Activated CD4-positive, alpha-beta memory T cell treated with anti-CD3 and anti-CD28 coated beads, Interleukin-2, amount 10 ng/mL, durations not matched to agents 7 days and 5 days (primary cell): Measurements from ENCODE around the gene RPS6KA3. TPM values are rescaled to one million over a fixed set of nuclear protein-coding genes. Genes with fewer than 3 reads are reported as not detected.

ENCODE experiments used
- CTCF ChIA-PET: fragments of 350-600 bp; sonication (Branson Sonifier 250); formaldehyde crosslinking; loops from one replicate; lab custom pipeline; 2021; ENCODE audit warnings: antibody characterized with exemption, inconsistent platforms; lab: Charles Lee
- POLR2A ChIA-PET: fragments of 350-600 bp; sonication (Branson Sonifier 250); formaldehyde crosslinking; loops from one replicate; lab custom pipeline; 2021; ENCODE audit warnings: antibody characterized with exemption; lab: Charles Lee
- DNase-seq: peaks from one replicate; pipeline ENCODE4 v3.0.0-alpha.2; 2020
- H3K27ac Mint-ChIP-seq: one replicate; pipeline ENCODE4 v1.8.0; 2021; ENCODE audit warnings: mild to moderate bottlenecking, mixed read lengths
- H3K27me3 Mint-ChIP-seq: one replicate; pipeline ENCODE4 v1.8.0; 2021; ENCODE audit warnings: mixed read lengths
- H3K36me3 Mint-ChIP-seq: one replicate; pipeline ENCODE4 v1.8.0; 2021; ENCODE audit warnings: low read depth, mixed read lengths
- H3K4me1 Mint-ChIP-seq: one replicate; pipeline ENCODE4 v1.8.0; 2021; ENCODE audit warnings: mixed read lengths
- H3K4me3 Mint-ChIP-seq: one replicate; pipeline ENCODE4 v1.8.0; 2021; ENCODE audit warnings: mild to moderate bottlenecking, mixed read lengths
- H3K9me3 Mint-ChIP-seq: one replicate; pipeline ENCODE4 v1.8.0; 2021; ENCODE audit warnings: mixed read lengths
- total RNA-seq, 2 experiments: library from RNA; stranded (reverse); gene quantifications; one replicate each; pipeline ENCODE4 v1.2.3, GENCODE V29; 2021

The RPS6KA3 gene
- total RNA-seq, 2 experiments from 2014 or later = 76.6 to 78.0 TPM

GRCh38 chrX:20228245-20228644 lies 38.5 kb downstream of the RPS6KA3 start:
- H3K36me3 Mint-ChIP-seq = peaks cover 48% of the 10 kb centered on the region
- ChIA-PET POLR2A (no interaction called here), CTCF (no interaction called here)
- H3K4me3 Mint-ChIP-seq = no peak overlapping the region
- no peaks in the 10 kb centered on the region for H3K27me3 Mint-ChIP-seq
- peaks cover 15% of the 10 kb centered on the region for H3K4me1 Mint-ChIP-seq
- no peaks in the 10 kb centered on the region for H3K9me3 Mint-ChIP-seq
- DNase-seq = no peak
- H3K27ac Mint-ChIP-seq = no peak overlapping the region

GRCh38 chrX:20227116-20227515 lies 39.6 kb downstream of the RPS6KA3 start:
- CTCF ChIA-PET = no interaction called here
- Mint-ChIP-seq H3K36me3 (peaks cover 43% of the 10 kb centered on the region), H3K4me1 (peaks cover 15% of the 10 kb centered on the region), H3K4me3 (no peak overlapping the region), H3K27ac (no peak overlapping the region), H3K9me3 (no peaks in the 10 kb centered on the region), H3K27me3 (no peaks in the 10 kb centered on the region)
- POLR2A ChIA-PET = no interaction called here
- DNase-seq = no peak

- no peaks in the 10 kb centered on the region for H3K9me3 Mint-ChIP-seq
- H3K4me3 Mint-ChIP-seq = no peak overlapping the region
- H3K27me3 Mint-ChIP-seq = no peaks in the 10 kb centered on the region
- H3K27ac Mint-ChIP-seq = peak overlapping the region; percentile 21
- ChIA-PET POLR2A (no interaction called here), CTCF (no interaction called here)
- peaks cover 15% of the 10 kb centered on the region for H3K4me1 Mint-ChIP-seq
- no peak for DNase-seq
- H3K36me3 Mint-ChIP-seq = peaks cover 39% of the 10 kb centered on the region
These were observed 41.2 kb downstream of the RPS6KA3 start for GRCh38 chrX:20225488-20225833.

GRCh38 chrX:20224814-20225487 lies 41.8 kb downstream of the RPS6KA3 start:
- no peak for DNase-seq
- no peaks in the 10 kb centered on the region for H3K9me3 Mint-ChIP-seq
- POLR2A ChIA-PET = no interaction called here

GRCh38 chrX:20221902-20222301 lies 44.8 kb downstream of the RPS6KA3 start:
- CTCF ChIA-PET = no interaction called here
- Mint-ChIP-seq H3K36me3 (peaks cover 18% of the 10 kb centered on the region), H3K9me3 (no peaks in the 10 kb centered on the region), H3K27me3 (no peaks in the 10 kb centered on the region), H3K4me3 (no peak overlapping the region), H3K27ac (no peak overlapping the region), H3K4me1 (peaks cover 21% of the 10 kb centered on the region)
- POLR2A ChIA-PET = no interaction called here
- no peak for DNase-seq

More at GRCh38 chrX:20224814-20225487, 41.8 kb downstream of the RPS6KA3 start:
- CTCF ChIA-PET = no interaction called here
- Mint-ChIP-seq H3K27me3 (no peaks in the 10 kb centered on the region), H3K4me3 (no peak overlapping the region), H3K4me1 (peaks cover 17% of the 10 kb centered on the region), H3K36me3 (peaks cover 37% of the 10 kb centered on the region), H3K27ac (peak overlapping the region; percentile 21)

GRCh38 chrX:20218836-20219505 lies 47.7 kb downstream of the RPS6KA3 start:
- Mint-ChIP-seq H3K27me3 (no peaks in the 10 kb centered on the region), H3K4me1 (peaks cover 13% of the 10 kb centered on the region), H3K9me3 (no peaks in the 10 kb centered on the region), H3K36me3 (peaks cover 10% of the 10 kb centered on the region), H3K27ac (no peak overlapping the region), H3K4me3 (no peak overlapping the region)
- DNase-seq = no peak
- CTCF ChIA-PET = no interaction called here
- POLR2A ChIA-PET = interaction anchor here (0.5 kb wide), 1 partner anchor 234 kb away, joined by 3 read pairs; no protein-coding TSS in a partner anchor

GRCh38 chrX:20217906-20218305 lies 48.8 kb downstream of the RPS6KA3 start:
- no peak overlapping the region for H3K27ac Mint-ChIP-seq
- no peak overlapping the region for H3K4me3 Mint-ChIP-seq
- POLR2A ChIA-PET = no interaction called here
- H3K36me3 Mint-ChIP-seq = peaks cover 11% of the 10 kb centered on the region
- CTCF ChIA-PET = interaction anchor here (0.9 kb wide), 1 partner anchor 312 kb away, joined by 3 read pairs; no protein-coding TSS in a partner anchor
- H3K4me1 Mint-ChIP-seq = peaks cover 19% of the 10 kb centered on the region
- no peaks in the 10 kb centered on the region for H3K9me3 Mint-ChIP-seq
- DNase-seq = no peak
- no peaks in the 10 kb centered on the region for H3K27me3 Mint-ChIP-seq

- Mint-ChIP-seq H3K9me3 (no peaks in the 10 kb centered on the region), H3K36me3 (peaks cover 17% of the 10 kb centered on the region), H3K4me1 (peaks cover 25% of the 10 kb centered on the region)
These were observed 49.4 kb downstream of the RPS6KA3 start for GRCh38 chrX:20217271-20217670.

GRCh38 chrX:20215565-20215964 lies 51.1 kb downstream of the RPS6KA3 start:
- ChIA-PET POLR2A (no interaction called here), CTCF (no interaction called here)
- H3K27me3 Mint-ChIP-seq = no peaks in the 10 kb centered on the region
- no peak for DNase-seq
- no peak overlapping the region for H3K4me3 Mint-ChIP-seq
- peaks cover 12% of the 10 kb centered on the region for H3K36me3 Mint-ChIP-seq
- no peak overlapping the region for H3K27ac Mint-ChIP-seq
- no peaks in the 10 kb centered on the region for H3K9me3 Mint-ChIP-seq
- peaks cover 30% of the 10 kb centered on the region for H3K4me1 Mint-ChIP-seq

More at GRCh38 chrX:20217271-20217670, 49.4 kb downstream of the RPS6KA3 start:
- POLR2A ChIA-PET = no interaction called here
- DNase-seq = no peak
- Mint-ChIP-seq H3K27me3 (no peaks in the 10 kb centered on the region), H3K27ac (no peak overlapping the region), H3K4me3 (no peak overlapping the region)
- CTCF ChIA-PET = no interaction called here

- DNase-seq = no peak
- H3K27me3 Mint-ChIP-seq = no peaks in the 10 kb centered on the region
- ChIA-PET CTCF (no interaction called here), POLR2A (no interaction called here)
- peaks cover 27% of the 10 kb centered on the region for H3K36me3 Mint-ChIP-seq
- peaks cover 31% of the 10 kb centered on the region for H3K4me1 Mint-ChIP-seq
- peak overlapping the region; percentile 35 for H3K27ac Mint-ChIP-seq
- no peaks in the 10 kb centered on the region for H3K9me3 Mint-ChIP-seq
- H3K4me3 Mint-ChIP-seq = no peak overlapping the region
These were observed 54.1 kb downstream of the RPS6KA3 start for GRCh38 chrX:20212486-20213089.

GRCh38 chrX:20211261-20211786 lies 55.4 kb downstream of the RPS6KA3 start:
- no peak overlapping the region for H3K27ac Mint-ChIP-seq
- ChIA-PET CTCF (no interaction called here), POLR2A (no interaction called here)
- H3K4me1 Mint-ChIP-seq = peaks cover 35% of the 10 kb centered on the region
- DNase-seq = no peak
- H3K36me3 Mint-ChIP-seq = peaks cover 39% of the 10 kb centered on the region
- no peak overlapping the region for H3K4me3 Mint-ChIP-seq
- no peaks in the 10 kb centered on the region for H3K9me3 Mint-ChIP-seq
- no peaks in the 10 kb centered on the region for H3K27me3 Mint-ChIP-seq

GRCh38 chrX:20205927-20206708 lies 60.6 kb downstream of the RPS6KA3 start:
- Mint-ChIP-seq H3K9me3 (no peaks in the 10 kb centered on the region), H3K4me3 (no peak overlapping the region), H3K27me3 (no peaks in the 10 kb centered on the region), H3K36me3 (peaks cover 48% of the 10 kb centered on the region), H3K4me1 (peaks cover 34% of the 10 kb centered on the region), H3K27ac (no peak overlapping the region)
- no peak for DNase-seq
- ChIA-PET POLR2A (no interaction called here), CTCF (no interaction called here)

- CTCF ChIA-PET = no interaction called here
- peaks cover 56% of the 10 kb centered on the region for H3K36me3 Mint-ChIP-seq
These were observed 62.4 kb downstream of the RPS6KA3 start for GRCh38 chrX:20204351-20204750.

More at GRCh38 chrX:20204351-20204750, 62.4 kb downstream of the RPS6KA3 start:
- DNase-seq = no peak
- Mint-ChIP-seq H3K27ac (no peak overlapping the region), H3K4me3 (no peak overlapping the region), H3K4me1 (peaks cover 25% of the 10 kb centered on the region), H3K9me3 (no peaks in the 10 kb centered on the region), H3K27me3 (no peaks in the 10 kb centered on the region)
- POLR2A ChIA-PET = no interaction called here
